ENCODE data around the gene USP6NL.
"Not testable (repeated sequence)": the region's sequence is repeated elsewhere in the genome, so short reads cannot be mapped to it uniquely, and the experiment has no call there.

USP6NL gene

DNA sequence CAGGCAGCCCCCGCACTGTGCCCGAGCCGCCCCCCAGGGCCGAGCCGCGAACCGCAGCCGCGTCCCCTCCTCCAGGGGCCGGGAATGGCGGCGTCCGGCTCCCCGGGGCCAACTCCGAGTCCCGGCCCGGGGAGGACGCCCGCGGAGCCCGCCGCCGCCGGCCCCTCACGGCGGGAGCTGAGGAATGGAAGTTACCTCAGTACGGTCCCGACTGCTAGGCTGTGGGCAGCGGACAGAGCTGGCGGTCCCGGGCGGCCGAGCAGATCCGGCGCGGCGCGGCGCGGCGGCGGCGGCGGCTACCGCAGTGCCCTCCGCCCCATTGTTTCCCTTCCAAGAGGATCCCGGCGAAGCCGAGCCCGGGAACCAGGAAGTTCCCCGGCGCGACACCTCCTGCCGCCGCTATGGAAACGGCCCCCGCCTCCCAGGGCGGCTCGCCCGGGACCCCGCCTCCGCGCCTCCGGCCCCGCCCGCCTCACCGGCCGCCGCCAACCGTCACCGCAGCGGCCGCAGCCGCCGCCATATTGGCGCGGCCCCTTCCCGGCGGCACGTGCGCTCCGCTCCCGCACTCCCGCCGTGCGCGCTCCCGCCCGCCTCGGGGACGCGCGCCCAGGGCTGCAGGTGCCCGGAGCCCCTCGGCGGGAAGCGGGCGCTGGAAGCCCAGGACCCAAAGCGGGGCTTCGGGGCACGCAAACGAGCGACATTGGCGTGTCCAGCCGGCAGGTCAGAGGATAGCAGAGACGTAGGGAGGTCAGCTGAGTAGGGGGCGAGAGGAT, at the start of gene USP6NL:
USP6NL (minus strand) TSS at position 403 of the 773 bp plus-strand sequence. CDS start 14,016 bp downstream, outside the sequence.
- DNase-seq: peak; percentile 55

DNA sequence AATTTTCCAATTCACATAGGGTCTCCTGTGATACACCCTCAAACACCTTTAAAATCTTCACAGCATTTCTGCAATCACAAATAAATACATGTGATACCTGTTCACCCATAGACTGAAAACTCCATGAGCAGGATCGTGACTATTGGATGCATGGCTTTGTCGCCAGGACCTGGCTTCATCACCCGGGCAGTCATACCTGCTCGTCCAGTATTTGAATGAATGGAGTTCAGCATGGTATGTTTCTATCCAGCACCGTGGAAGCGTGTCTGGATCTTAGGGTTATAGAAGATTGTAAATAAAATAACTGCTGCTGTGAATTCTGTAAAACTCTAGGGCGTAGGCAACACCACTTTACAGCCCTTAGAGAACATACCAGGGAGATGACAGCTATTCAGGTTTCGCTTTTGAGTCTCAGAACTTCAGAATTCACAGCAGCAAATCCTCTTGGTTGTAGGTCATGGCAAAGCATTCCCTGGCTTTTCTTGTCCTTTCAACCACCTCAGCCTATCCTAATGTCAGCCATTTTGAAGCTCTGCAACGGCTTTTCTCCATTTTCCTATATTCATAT, 47.4 kb upstream of the USP6NL start:
- no peak for DNase-seq

DNA sequence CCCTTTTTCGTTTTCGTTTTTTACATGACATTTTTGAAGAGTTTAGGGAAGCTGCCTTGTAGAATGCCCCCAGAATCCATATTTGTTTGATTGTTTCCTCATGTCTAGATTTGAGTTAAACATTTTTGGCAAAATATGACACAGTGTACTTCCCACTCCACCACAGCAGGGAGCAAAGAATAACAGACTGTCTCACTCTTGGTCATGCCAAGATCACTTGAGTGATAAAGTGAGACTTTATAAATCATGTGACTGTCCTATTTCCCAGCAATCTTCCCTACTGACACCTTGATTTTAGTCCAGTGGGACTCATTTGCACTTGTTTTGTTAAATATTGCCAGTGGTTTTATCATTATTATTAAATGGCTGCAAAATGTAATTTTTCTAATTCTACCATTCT, 44.4 kb upstream of the USP6NL start:
- DNase-seq: no peak

DNA sequence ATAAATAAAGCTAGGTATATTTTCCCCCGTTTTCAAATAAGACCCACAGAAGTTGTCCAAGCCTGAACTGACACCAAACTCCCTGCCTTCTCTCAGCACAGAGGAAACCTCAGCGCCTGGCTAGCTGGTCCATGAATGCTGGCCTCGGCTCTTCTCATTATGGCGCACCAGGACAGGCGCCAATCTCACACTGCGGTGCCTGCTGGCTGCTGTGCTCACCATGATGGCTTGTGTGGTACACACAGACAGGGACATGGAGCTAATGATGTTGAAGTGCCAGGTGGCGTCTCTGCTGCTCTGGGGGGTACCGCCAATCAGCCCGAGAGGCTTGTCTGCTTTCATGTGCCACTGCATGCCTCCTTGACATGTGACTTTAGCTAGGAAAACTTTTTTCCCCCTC, 43.2 kb upstream of the USP6NL start:
- no peak for DNase-seq

DNA sequence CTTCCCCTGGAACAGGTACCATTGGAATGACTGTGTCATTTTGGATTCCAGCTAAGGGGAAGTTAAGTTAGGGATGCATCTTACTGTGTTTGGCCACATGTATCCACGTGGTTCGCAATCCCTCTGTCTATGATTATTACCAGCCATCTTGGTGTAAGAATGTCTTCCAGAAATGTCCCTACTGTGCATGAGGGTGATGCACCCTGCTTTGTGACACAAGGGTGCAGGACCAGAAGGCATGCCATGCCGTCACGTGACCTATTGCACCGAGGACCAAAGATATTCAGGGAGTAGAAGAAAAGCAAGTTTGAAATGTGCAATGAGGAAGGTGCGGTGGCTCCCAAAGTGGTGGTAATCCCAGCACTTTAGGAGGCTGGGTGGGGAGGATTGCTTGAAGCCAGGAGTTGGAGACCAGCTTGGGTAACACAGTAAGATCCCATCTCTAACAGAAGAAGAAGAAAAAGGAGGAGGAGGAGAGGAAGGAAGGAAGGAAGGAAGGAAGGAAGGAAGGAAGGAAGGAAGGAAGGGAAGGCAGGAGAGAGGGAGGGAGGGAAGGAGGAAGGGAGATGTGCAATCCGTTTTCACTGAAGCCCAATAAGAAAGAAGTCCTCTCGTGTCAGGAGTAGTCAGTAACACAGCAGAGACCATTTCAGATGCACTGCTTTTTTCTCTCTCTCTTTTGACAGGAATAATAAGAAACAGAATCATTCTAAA, 42.5 kb upstream of the USP6NL start:
- DNase-seq: no peak

DNA sequence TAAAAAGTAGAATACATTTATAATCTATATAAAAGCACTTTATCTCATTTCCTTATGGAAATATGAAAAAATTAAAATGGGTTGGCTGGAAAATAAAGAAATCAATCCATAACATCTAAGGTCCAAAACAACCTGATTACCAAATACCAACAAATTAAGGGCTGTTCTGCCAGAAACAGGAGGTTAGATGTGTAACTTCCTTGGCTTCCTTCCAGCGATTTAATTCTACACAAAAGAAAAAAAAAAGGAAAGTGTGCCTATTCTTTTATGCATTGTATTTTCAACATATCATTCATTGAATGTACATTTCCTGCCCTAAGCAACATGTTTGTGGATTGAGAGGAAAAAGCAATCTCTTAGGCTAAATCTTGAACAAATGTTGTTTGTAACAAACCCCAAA, 36.2 kb upstream of the USP6NL start:
- DNase-seq: no peak

DNA sequence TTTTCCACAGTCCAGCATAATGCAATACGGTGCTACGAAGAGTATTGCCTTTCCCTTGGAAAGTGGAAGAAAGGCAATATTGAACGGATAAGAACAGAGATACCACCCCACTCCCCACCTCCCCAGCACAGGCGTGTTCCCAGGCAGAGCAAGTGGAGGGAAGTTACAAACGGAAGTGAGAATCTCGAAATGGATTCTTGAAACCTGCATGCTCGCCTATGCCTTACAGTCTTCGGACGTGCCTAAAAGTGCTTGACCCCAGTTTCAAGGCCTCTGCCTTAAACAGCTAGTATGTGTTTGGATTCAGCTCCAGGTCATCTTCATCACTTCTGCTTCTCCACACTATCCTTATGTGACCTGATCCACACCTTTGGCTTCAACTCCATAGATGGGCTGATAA, 35.0 kb upstream of the USP6NL start:
- DNase-seq: no peak

DNA sequence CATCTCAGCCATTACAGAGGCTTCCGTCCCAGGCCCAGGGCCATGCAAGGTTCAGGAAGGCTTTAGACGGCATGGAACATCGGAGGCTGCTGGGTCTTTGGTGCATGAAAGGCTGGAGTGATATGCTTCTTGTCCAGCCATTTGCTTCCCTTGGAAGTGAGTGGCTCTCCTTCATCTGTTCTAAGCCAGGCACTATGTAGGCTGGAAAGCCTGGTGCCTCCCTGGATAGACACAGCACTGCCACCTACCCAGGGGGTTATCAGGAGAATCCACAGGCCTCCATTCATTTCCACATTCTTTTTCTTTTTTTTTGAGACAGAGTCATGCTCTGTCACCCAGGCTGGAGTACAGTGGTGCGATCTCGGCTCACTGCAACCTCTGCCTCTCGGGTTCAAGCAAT, 31.6 kb upstream of the USP6NL start:
- DNase-seq: no peak

DNA sequence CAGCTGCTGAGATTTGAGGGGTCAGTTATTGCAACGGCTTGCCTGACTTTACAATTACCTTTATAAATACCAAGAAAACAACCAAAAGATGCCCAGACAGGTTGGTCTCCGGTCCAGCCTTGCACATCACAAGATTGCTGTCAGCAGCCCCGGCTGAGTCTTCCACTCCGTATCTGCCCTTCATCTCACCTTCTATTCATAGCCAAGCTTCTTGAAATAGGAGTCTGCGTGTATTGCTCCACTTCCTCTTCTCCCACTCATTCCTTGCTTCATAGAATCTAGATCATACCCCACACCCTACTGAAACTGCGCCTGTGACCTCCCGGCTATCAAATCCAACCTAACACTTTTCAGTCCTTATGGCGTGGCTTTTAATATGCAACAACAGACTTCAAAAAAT, 31.1 kb upstream of the USP6NL start:
- DNase-seq: no peak

DNA sequence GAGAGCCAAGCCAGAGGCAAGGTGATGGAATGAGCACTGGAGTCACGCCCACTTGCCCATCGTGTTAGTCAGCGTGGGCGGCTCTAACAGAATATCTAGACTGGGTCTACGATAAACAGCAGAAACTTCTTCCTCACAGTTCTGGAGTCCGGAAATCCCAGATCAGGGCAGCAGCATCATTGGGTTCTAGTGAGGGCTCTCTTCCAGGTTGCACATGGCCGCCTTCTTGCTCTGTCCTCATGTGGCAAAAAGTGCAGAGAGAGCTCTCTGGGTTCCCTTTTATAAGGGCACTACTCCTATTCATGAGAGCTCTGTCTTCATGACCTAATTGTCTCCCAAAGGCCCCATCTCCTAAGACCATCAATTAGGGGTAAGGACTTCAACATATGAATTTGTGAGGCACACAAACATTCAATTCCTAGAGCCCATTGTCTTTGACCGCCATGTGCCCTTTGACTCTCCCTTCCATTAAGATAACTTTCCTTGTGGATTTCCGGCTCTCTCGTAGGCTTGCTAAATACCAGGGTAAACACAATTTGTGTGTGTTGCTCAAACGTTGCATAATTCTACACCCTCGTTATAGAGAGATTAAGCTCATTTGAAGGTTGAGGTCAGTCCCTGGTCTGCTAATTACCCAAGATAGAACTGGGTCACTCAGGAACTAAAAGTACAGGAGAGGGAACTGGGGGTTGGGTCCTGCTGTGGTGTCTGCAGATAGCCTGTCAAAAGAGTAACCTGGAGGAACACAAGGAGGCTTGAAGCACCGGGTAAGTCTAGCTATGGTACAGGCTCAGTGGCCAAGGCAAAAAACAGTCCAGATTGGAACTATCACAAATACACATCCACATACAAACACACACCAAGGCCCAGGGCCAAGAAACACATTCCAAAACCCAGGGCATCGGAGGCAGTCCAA, 28.7 kb upstream of the USP6NL start:
- DNase-seq: no peak

DNA sequence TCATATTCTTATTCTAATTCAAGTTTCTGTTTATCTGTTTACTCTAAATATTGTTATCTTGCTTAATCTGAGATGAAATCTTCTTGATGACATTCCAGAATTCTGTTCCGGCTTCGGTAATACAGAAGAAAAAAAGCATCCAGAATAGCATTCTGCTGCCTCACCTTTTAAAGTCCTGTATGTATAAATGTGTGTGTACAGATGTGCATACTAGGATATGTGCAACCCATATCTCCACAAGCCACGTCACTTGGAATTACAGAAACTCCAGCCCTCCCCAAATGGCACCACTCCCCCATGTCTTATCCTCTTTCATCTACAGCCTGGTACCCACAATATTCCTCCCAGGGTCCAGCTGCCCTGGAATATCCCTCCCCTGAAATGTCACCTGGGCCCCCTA, 27.9 kb upstream of the USP6NL start:
- DNase-seq: no peak

DNA sequence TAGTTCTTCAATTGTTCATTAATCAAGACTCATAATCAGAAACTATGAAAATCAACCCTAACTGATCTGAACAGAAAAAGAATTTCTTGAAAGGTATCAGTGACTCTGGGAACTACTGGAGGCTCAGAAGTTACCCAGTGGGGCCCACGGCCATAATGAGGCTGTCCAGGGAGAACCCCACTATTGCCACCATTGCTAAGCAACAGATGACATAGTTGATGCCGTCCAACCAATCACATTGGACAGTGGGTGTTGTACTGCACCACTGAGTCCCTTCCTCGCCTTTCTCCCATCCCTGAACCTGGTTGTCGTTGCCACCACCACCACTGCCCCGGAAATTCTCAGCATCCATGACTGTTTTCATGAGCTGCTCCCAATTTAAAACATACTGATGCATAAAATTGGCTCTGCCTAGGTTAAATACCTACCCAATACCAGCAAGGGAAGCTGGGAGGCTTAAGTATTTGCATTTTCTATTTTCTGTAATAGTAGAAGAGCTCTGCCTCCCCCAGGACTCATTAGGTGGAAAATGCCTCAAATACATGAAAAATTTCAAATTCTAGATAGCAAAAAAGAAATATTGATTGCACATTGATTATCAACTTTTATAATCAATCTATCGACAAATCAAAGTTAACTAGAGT, 26.7 kb upstream of the USP6NL start:
- DNase-seq: no peak

DNA sequence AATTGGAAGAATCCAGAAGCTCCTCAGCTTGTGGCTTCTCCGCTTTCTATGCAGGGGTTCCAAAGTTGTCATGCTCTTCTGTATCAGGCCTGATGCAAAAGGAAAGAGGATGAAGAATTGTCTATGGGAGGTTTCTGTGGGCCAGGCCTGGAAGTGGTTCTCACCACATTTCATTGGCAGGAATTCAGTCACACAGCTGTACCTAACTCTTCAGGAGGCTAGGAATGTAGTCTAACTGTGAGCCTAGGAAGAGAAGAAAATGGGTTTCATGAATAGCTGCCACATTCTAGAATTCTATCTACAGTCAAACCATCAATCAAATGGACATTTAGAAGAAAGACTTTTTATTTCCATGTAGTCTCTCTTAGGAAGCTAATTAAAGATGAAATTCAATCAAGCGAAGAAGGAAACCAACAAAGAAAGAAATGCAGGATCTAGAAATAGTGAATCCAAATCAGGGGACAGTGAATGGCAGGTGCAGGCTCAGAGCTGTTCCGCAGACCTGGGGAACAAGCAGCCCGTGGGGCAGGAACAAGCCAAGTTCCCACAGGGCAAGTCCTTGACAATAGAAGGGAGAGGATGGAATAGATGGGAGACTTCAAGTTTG, 25.4 kb upstream of the USP6NL start:
- no peak for DNase-seq

DNA sequence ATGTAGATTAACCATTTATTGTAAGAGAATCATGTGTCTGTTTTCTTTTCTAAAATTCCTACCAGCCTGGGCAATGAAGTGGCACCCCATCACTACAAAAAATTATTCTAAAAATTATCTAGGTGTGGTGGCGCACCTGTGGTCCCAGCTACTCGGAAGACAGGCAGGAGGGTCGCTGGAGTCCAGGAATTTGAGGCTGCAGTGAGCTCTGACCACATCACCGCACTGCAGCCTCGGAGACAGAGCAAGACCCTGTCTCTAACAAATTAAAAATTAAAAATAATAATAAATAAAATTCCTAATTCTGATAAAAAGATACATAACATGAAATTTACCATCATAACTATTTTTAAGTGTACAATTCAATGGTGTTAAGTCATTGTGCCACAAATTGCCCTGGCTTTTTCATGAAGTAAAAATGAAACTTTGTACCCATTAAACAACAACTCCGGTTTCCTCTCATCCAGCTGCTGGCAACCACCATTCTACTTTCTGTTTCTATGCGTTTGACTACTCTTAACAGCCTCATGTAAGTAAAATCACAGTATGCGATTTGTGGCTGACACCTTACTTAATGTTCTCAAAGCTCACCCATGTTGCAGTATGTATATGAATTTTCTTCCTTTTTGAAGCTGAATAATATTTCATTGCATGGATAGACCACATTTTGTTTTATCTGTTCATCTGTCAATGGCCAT, 20.6 kb upstream of the USP6NL start:
- DNase-seq: peak; percentile 36

DNA sequence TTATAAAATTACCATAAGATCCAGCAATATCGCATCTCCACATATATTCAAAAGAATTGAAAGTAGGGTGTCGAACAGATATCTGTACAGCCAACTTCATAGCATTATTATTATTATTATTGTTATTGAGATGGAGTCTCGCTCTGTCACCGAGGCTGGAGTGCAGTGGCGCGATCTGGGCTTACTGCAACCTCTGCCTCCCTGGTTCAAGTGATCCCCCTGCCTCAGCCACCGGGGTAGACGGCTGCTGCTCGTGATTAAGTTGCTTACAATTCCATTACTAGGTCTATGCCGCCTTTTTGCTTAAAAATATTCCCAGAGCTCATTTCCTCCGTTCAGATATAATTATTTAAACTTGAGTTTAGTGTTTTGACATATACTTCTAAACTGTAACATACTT, 19.8 kb upstream of the USP6NL start:
- no peak for DNase-seq

DNA sequence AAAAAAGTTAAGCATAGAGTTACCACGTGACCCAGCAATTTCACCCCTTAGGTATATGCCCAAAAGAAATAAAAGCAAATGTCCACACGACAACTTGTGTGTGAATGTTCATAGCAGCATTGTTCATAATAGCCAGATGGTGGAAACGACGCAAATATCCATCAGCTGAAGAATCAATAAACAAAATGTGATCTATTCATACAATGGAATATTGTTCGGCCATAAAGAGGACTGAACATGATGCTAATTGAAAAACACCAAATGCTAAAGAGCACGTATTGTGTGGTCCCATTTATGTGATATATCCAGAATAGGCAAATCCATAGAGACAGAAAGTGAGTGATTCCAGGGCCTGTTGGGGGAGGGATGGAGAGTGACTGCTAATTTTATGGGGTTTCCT, 18.3 kb upstream of the USP6NL start:
- DNase-seq: no peak

DNA sequence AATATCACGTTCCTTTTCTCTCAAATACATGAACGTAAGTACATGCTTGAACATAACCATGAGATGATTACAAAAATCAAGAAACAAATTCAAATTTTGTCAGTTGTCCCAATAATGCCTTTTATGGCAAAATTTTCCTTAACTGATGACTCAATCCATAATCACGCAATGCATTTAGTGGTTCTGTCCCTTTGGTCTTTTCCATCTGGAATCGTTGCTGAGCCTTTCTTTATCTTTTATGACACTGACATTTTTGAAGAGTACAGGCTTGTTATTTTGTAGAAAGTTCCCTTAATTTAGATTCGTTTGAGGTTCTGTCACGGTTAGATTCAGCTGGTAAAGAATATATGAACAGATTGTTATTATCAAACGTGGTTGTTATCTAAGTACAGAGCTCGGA, 16.5 kb upstream of the USP6NL start:
- DNase-seq: not testable (repeated sequence)

DNA sequence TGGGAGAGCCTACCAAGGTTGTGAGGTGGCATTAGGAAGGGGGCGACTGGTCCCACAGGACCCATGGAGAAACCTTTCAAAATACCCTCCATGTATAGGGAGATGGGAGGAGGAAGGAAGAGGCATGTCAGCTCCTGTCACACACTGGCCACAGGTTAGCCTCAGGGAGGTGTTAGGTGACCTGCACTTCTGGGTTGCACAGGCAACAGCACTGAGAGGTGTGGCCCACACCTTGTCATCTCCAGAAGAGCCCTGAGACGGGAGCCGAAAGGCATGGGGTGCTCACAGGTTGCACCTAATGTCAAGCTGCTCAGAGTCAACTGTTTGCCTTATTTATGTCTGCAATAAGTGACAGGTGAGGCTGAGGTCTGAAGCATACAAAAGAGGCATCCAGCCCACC, 14.6 kb upstream of the USP6NL start:
- DNase-seq: no peak

DNA sequence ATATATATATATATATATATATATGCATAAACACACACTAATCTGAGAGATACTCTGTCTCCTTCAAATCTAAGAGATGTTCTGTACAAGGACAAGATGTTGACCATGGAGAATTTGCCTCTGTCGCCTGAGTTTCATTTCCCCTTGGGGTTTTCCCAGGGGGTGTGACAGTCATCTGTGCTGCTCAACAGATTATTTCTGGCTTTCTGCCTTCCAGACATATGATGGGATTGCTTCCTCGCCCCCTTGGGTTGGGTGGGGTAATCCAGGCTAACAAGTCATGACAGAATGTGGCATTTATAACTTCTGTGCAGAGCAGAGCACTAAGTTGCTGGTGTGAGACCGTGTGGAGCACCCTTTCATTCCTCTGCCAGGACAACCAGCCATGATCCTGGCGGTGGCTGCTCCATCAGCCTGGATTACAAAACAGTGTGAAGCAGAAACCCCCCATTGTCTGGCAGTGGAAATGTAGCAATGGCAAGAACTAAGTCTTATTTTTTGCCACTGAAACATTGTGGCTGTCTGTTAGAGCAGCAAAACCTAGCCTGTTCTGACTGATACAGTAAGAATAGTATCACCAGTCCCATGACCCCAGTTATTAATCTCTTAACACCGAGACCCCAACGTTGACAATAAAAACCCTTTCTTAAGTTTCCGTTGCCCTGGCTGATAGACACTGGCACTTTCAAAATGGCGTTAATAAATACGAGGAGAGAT, 13.7 kb upstream of the USP6NL start:
- peak; percentile 26 for DNase-seq

DNA sequence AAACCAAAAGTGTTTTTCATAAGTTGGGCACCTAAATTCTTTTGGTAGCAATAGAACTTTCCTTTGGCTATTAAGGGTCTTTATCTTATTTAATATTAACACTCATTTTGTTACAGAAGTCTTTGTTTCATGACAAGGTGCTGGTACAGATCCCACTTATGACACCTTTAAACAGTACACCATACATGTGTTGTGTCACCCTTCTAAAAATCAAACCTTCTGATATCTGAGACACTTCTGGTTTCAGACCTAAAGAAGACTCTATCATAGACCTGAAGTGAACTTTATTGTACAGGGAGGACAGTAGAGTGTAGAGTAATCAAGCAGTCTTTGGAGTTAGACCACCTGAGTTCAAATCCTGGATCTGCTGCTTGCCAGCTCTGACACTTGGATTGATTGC, 5.8 kb upstream of the USP6NL start:
- DNase-seq: no peak

DNA sequence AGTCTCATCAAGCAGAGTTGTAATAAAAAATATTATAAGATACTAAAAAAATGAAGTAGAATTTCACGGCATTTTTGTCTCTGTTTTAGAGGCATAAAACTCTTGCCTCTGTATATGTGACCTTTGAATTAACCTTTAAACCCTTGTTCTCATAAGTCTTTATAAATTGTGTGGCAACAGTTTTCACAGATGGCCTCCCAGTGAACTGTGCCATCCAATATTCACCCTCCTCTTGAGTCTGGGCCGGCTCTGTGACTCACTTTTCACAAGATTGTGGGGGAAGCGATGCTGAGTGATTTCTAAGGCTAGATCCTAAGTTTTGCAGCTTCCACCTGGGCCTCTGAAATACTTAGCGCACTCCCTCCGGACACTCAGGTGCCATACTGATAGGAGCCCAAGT, 4.6 kb upstream of the USP6NL start:
- no peak for DNase-seq

Measured in CD4-positive, alpha-beta T cell treated with Interleukin-17A for 1 hour (primary cell).